ENCODE results near the gene MUS81. TPM values are rescaled to one million over a fixed set of nuclear protein-coding genes. Genes with fewer than 3 reads are reported as not detected.

Gene MUS81
- total RNA-seq, 5 donors from 2014 or later (not counting 1 experiment from before 2014, with no cell fraction given) = 55.5 to 118 (median 95.6) TPM

DNA sequence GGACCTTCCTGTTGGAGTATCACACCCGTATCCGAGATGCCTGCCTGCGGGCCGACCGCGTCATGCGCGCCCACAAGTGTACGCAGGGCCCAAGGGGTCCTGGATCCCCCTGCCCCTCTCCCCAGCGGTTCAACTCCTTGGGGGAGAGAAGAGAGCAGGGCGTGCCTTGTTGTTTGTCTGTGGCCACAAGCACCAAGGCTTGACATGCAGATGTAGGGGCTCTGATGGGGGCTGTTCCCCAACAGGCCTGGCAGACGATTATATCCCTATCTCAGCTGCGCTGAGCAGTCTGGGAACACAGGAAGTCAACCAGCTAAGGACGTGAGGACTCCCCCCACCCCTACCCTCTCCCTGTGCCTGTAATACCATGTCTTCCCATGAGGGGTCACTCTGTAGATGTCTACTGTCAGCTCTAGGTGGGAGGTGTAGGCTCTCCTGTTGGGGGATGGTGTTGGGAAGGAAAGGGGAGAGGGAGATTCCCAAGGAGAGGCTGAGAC, 9.1 kb upstream of the MUS81 start:
- H3K27ac ChIP-seq (ENCODE audit: low read length) = no peak overlapping the region
- no peaks in the 10 kb centered on the region for H3K9me3 ChIP-seq
- ChIA-PET POLR2A (interaction anchor here in 1 of 2 donors (0.6 kb wide), 1 partner anchor 85 kb away, joined by 3 read pairs; no protein-coding TSS in a partner anchor), CTCF (interaction anchor here in 1 of 2 donors (1.1 kb wide), 1 partner anchor 38 kb away, joined by 3 read pairs; the partner anchor contains the start of gene FIBP)
- no peaks in the 10 kb centered on the region for H3K27me3 Mint-ChIP-seq
- H3K4me1 ChIP-seq (ENCODE audit: control insufficient read depth in 1 of 2, extremely low read depth in 1 of 2, insufficient read depth in 2 of 2, low read length in 2 of 2) = peaks cover 8 to 31% of the 10 kb centered on the region in 2 experiments
- no peak for DNase-seq
- H3K4me3 ChIP-seq (ENCODE audit: control insufficient read depth in 1 of 2, extremely low read depth in 1 of 2, low read length in 1 of 2) = no peak overlapping the region
- peaks cover 21 to 56% of the 10 kb centered on the region in 2 donors for H3K36me3 ChIP-seq (ENCODE audit: control insufficient read depth in 2 of 2, extremely low read depth in 1 of 2, insufficient read depth in 1 of 2, low read length in 1 of 2)
- H3K27me3 ChIP-seq (replicated peaks in 1 of 2; ENCODE audit: control insufficient read depth in 2 of 2, extremely low read depth in 1 of 2, insufficient read depth in 2 of 2, low read length in 1 of 2) = no peaks in the 10 kb centered on the region
- no peak overlapping the region for H3K4me3 Mint-ChIP-seq
- ATAC-seq (replicated peaks in 1 of 4) = peak in 1 of 4 experiments; percentile 14
- H3K9me3 Mint-ChIP-seq = no peaks in the 10 kb centered on the region
- peaks cover 23 to 31% (median 31%) of the 10 kb centered on the region in 3 donors for H3K4me1 Mint-ChIP-seq
- peaks cover 40% of the 10 kb centered on the region for H3K36me3 Mint-ChIP-seq
- no peak overlapping the region for H3K27ac Mint-ChIP-seq
- no CpG with 5 or more reads among the region's 14 CpGs for WGBS (ENCODE audit: insufficient coverage)

GRCh38 chr11:65851811-65852507, 8.3 kb upstream of the MUS81 start:
- ChIA-PET POLR2A (interaction anchor here in 1 of 2 donors (0.6 kb wide), 1 partner anchor 9 kb away, joined by 7 read pairs; no protein-coding TSS in a partner anchor), CTCF (interaction anchor here (0.5 to 1.1 kb wide), 3 partner anchors 36 to 138 kb away, joined by 3 read pairs; partner anchors contain the start of gene FIBP (in 2 of the 2))
- ATAC-seq (replicated peaks in 1 of 4) = no peak
- H3K27ac ChIP-seq (ENCODE audit: low read length) = no peak overlapping the region
- no peaks in the 10 kb centered on the region for H3K9me3 ChIP-seq
- H3K4me3 ChIP-seq (ENCODE audit: control insufficient read depth in 1 of 2, extremely low read depth in 1 of 2, low read length in 1 of 2) = no peak overlapping the region
- H3K27me3 Mint-ChIP-seq = no peaks in the 10 kb centered on the region
- H3K4me3 Mint-ChIP-seq = no peak overlapping the region
- no peaks in the 10 kb centered on the region for H3K27me3 ChIP-seq (replicated peaks in 1 of 2; ENCODE audit: control insufficient read depth in 2 of 2, extremely low read depth in 1 of 2, insufficient read depth in 2 of 2, low read length in 1 of 2)
- peaks cover 12 to 40% of the 10 kb centered on the region in 2 experiments for H3K4me1 ChIP-seq (ENCODE audit: control insufficient read depth in 1 of 2, extremely low read depth in 1 of 2, insufficient read depth in 2 of 2, low read length in 2 of 2)
- WGBS (ENCODE audit: insufficient coverage) = 96% methylated on average over 8 of the region's 10 CpGs
- H3K27ac Mint-ChIP-seq = peak overlapping the region in 1 of 2 donors; percentile 65
- H3K4me1 Mint-ChIP-seq = peaks cover 31 to 39% (median 39%) of the 10 kb centered on the region in 3 donors
- no peak for DNase-seq
- H3K36me3 ChIP-seq (ENCODE audit: control insufficient read depth in 2 of 2, extremely low read depth in 1 of 2, insufficient read depth in 1 of 2, low read length in 1 of 2) = peaks cover 21 to 62% of the 10 kb centered on the region in 2 donors
- peaks cover 48% of the 10 kb centered on the region for H3K36me3 Mint-ChIP-seq
- H3K9me3 Mint-ChIP-seq = no peaks in the 10 kb centered on the region

DNA sequence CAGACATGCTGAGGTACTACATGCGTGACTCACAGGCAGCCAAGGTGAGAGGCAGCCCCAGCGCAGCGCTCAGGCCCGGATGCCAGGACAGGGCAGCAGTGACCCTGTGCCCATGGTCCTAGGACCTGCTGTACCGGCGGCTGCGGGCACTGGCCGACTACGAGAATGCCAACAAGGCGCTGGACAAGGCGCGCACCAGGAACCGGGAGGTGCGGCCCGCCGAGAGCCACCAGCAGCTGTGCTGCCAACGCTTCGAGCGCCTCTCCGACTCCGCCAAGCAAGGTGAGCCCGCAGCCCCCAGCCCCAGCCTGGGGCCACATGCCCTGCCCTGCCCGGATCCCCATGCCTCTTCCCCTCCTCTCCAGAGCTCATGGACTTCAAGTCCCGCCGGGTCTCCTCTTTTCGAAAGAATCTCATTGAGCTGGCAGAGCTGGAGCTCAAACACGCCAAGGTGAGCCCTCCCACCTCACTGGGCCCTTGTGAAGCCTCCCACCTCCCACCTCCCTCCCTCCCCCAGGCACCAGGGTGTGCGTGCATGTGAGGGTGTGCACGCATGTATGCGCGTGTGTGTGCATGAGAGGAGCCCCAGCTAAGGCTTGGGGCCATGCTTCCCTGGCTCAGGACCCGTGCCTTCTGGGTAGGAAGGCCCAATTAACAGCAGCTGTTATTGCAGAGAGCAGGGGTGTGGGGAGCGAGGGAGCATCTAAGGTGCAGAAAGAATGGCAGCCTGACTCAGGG, 7.6 kb upstream of the MUS81 start:
- Mint-ChIP-seq H3K36me3 (peaks cover 48% of the 10 kb centered on the region), H3K4me1 (peaks cover 31 to 39% (median 39%) of the 10 kb centered on the region in 3 donors), H3K27ac (no peak overlapping the region), H3K4me3 (no peak overlapping the region), H3K27me3 (no peaks in the 10 kb centered on the region), H3K9me3 (no peaks in the 10 kb centered on the region)
- WGBS (ENCODE audit: insufficient coverage) = 97% methylated on average over 31 of the region's 33 CpGs
- Histone ChIP-seq H3K27me3 (replicated peaks in 1 of 2; ENCODE audit: control insufficient read depth in 2 of 2, extremely low read depth in 1 of 2, insufficient read depth in 2 of 2, low read length in 1 of 2) (no peaks in the 10 kb centered on the region), H3K9me3 (no peaks in the 10 kb centered on the region), H3K4me1 (ENCODE audit: control insufficient read depth in 1 of 2, extremely low read depth in 1 of 2, insufficient read depth in 2 of 2, low read length in 2 of 2) (peaks cover 12 to 41% of the 10 kb centered on the region in 2 experiments), H3K27ac (ENCODE audit: low read length) (no peak overlapping the region), H3K4me3 (ENCODE audit: control insufficient read depth in 1 of 2, extremely low read depth in 1 of 2, low read length in 1 of 2) (no peak overlapping the region), H3K36me3 (ENCODE audit: control insufficient read depth in 2 of 2, extremely low read depth in 1 of 2, insufficient read depth in 1 of 2, low read length in 1 of 2) (peaks cover 21 to 62% of the 10 kb centered on the region in 2 donors)
- ChIA-PET CTCF (interaction anchor here in 1 of 2 donors (1.0 kb wide), 1 partner anchor 137 kb away, joined by 3 read pairs; no protein-coding TSS in a partner anchor), POLR2A (interaction anchor here in 1 of 2 donors (0.6 kb wide), 1 partner anchor 10 kb away, joined by 7 read pairs; no protein-coding TSS in a partner anchor)
- ATAC-seq (replicated peaks in 1 of 4) (no peak), DNase-seq (no peak)

DNA sequence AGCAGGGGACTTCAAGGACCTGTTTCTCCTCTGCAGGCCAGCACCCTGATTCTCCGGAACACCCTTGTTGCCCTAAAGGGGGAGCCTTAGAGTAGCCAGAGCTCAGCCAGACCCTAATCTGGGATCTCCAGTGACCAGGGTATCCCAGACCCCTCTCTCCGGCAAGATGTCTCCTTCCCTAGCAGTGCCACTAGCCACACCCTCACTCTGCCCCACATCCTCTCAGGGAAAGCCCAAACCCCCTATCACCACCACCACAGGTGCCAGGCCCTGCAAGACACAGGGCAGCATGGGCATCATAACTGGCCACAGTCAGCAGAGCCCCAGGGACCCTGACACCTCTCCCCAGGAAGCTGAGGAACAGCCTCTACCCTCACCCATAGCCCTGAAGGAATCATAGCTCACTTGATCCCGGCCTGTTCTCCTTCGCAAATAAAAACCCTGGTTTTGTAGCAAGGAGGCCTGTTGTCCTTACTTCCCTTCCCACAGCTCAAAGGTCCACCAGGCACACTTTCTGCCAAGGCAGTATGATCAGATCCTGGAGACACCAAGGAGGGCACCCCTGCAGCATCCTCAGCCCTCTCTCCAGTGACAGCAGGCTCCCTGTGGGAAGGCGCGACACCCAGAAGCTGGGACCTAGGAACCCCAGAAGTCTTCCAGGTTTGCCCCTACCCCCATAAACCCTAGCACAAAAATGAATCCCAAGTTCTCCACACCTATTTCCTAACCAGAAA, 6.8 kb upstream of the MUS81 start:
- Histone ChIP-seq H3K36me3 (ENCODE audit: control insufficient read depth in 2 of 2, extremely low read depth in 1 of 2, insufficient read depth in 1 of 2, low read length in 1 of 2) (peaks cover 21 to 62% of the 10 kb centered on the region in 2 donors), H3K4me1 (ENCODE audit: control insufficient read depth in 1 of 2, extremely low read depth in 1 of 2, insufficient read depth in 2 of 2, low read length in 2 of 2) (peaks cover 13 to 43% of the 10 kb centered on the region in 2 experiments), H3K27ac (ENCODE audit: low read length) (peak overlapping the region; percentile 1), H3K27me3 (replicated peaks in 1 of 2; ENCODE audit: control insufficient read depth in 2 of 2, extremely low read depth in 1 of 2, insufficient read depth in 2 of 2, low read length in 1 of 2) (no peaks in the 10 kb centered on the region), H3K9me3 (no peaks in the 10 kb centered on the region), H3K4me3 (ENCODE audit: control insufficient read depth in 1 of 2, extremely low read depth in 1 of 2, low read length in 1 of 2) (no peak overlapping the region)
- ATAC-seq (replicated peaks in 1 of 4) = no peak
- CTCF ChIA-PET = no interaction called here
- H3K9me3 Mint-ChIP-seq = no peaks in the 10 kb centered on the region
- peaks cover 34 to 42% (median 41%) of the 10 kb centered on the region in 3 donors for H3K4me1 Mint-ChIP-seq
- peak overlapping the region in 1 of 2 donors; percentile 80 for H3K27ac Mint-ChIP-seq
- H3K4me3 Mint-ChIP-seq = peak overlapping the region in 1 of 3 donors; percentile 17
- no peaks in the 10 kb centered on the region for H3K27me3 Mint-ChIP-seq
- DNase-seq = peak in 2 of 35 experiments; percentile 4 to 9
- 94% methylated on average over 6 of the region's 6 CpGs for WGBS (ENCODE audit: insufficient coverage)
- POLR2A ChIA-PET = no interaction called here
- peaks cover 48% of the 10 kb centered on the region for H3K36me3 Mint-ChIP-seq

- H3K4me1 ChIP-seq (ENCODE audit: control insufficient read depth in 1 of 2, extremely low read depth in 1 of 2, insufficient read depth in 2 of 2, low read length in 2 of 2) = peaks cover 17 to 51% of the 10 kb centered on the region in 2 experiments
- H3K27me3 ChIP-seq (replicated peaks in 1 of 2; ENCODE audit: control insufficient read depth in 2 of 2, extremely low read depth in 1 of 2, insufficient read depth in 2 of 2, low read length in 1 of 2) = no peaks in the 10 kb centered on the region
- WGBS (ENCODE audit: insufficient coverage) = 93% methylated on average over 2 of the region's 4 CpGs
- Mint-ChIP-seq H3K27ac (peak overlapping the region; percentile 3 to 67), H3K4me3 (peak overlapping the region in 2 of 3 donors; percentile 39 to 97), H3K4me1 (peaks cover 41 to 48% (median 48%) of the 10 kb centered on the region in 3 donors), H3K36me3 (peaks cover 48% of the 10 kb centered on the region), H3K27me3 (no peaks in the 10 kb centered on the region), H3K9me3 (no peaks in the 10 kb centered on the region)
- ChIA-PET POLR2A (no interaction called here), CTCF (no interaction called here)
- peaks cover 21 to 62% of the 10 kb centered on the region in 2 donors for H3K36me3 ChIP-seq (ENCODE audit: control insufficient read depth in 2 of 2, extremely low read depth in 1 of 2, insufficient read depth in 1 of 2, low read length in 1 of 2)
- peak in 1 of 35 experiments; percentile 6 for DNase-seq
- peak overlapping the region; percentile 1 for H3K27ac ChIP-seq (ENCODE audit: low read length)
- H3K9me3 ChIP-seq = no peaks in the 10 kb centered on the region
- H3K4me3 ChIP-seq (ENCODE audit: control insufficient read depth in 1 of 2, extremely low read depth in 1 of 2, low read length in 1 of 2) = no peak overlapping the region
- ATAC-seq (replicated peaks in 1 of 4) = no peak
These were observed 6.1 kb upstream of the MUS81 start for GRCh38 chr11:65854161-65854592.

Data from T-cell (primary cell).